ENCODE data around the gene RPTOR. TPM values are rescaled to one million over a fixed set of nuclear protein-coding genes. Genes with fewer than 3 reads are reported as not detected.

Gene RPTOR
- polyA plus RNA-seq, 3 donors from 2014 or later, result 1.8 to 10.2 (median 3.8) TPM

DNA sequence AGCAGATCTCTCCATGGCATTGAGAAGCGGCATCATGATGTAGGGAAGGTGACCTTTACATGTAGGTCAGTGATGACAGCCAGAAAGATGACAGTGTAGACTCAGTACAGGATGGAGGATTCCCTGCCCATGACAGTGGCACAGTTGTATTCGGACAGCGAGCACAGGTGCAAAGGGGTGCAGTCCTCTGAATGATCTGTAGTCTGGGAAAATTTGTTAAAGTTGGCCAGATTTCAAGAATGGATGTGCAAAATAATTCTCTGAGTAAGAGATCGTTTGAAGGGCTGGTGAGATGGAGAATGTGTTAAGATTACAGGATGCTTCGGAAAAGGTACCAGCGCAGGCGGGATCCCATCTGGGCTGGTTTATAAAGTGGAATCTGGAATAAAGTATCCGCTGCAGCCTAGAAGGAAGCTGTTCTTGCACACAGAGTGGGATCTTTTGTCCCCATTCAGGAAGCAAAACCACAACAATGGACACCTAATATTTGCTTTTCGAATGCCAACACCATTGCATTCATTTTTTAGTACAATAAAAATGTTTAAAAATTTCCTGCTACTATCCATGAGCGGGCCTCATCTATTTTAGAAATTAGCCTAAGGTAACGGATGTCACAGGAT, 101.2 kb downstream of the RPTOR start:
- no peak overlapping the region for H3K4me3 Mint-ChIP-seq
- H3K9me3 Mint-ChIP-seq, result no peaks in the 10 kb centered on the region
- DNase-seq, result no peak
- peaks cover 19 to 34% of the 10 kb centered on the region in 2 donors for H3K4me1 Mint-ChIP-seq
- H3K27ac Mint-ChIP-seq, result no peak overlapping the region
- peaks cover 0 to 8% (median 3%) of the 10 kb centered on the region in 3 donors for H3K36me3 Mint-ChIP-seq
- no peaks in the 10 kb centered on the region for H3K27me3 Mint-ChIP-seq (ENCODE audit: low read depth in 3 of 3)

DNA sequence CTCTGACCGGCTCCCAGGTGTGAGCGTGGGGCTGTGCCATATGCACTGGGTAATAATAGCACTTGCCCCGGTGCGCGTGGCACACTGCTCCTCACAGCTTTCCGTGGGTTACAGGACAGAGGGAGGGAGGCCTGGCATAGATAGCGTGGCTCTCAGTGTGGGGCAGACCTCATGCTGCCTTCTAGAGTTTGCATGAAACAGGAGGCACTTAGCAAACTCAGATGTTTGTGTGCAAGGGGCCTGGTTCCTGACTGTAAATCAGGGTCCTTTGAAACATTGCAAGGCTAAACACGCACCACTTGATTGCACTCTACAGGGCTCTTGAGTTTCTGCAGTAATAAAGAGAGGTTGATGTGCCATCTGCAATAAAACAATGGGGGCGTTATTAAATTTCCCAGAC, 101.7 kb downstream of the RPTOR start:
- DNase-seq, result no peak
- no peaks in the 10 kb centered on the region for H3K9me3 Mint-ChIP-seq
- H3K27me3 Mint-ChIP-seq (ENCODE audit: low read depth in 3 of 3), result no peaks in the 10 kb centered on the region
- no peak overlapping the region for H3K4me3 Mint-ChIP-seq
- H3K36me3 Mint-ChIP-seq, result peaks cover 0 to 10% (median 3%) of the 10 kb centered on the region in 3 donors
- peaks cover 20 to 39% of the 10 kb centered on the region in 2 donors for H3K4me1 Mint-ChIP-seq
- no peak overlapping the region for H3K27ac Mint-ChIP-seq

DNA sequence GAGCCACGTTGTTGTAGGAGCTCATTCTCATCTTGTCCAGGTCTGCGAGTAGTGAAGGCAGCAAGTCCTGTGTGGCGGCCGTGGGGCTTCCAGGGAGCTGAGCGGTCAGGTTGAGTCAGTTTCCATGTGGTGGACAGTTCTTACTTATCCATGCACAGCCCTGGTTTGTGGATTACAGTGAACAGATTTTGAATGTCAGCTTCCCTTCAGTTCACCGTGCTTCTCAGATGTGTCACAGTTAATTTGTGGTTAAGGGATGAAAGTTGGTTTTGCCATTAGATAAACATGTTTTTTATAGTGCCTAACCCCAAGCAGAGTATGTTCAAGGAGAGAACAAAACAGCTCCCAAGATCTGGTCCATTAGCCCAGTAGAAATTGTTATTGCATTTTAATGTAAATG, 103.1 kb downstream of the RPTOR start:
- H3K4me1 Mint-ChIP-seq, result peaks cover 26 to 45% of the 10 kb centered on the region in 2 donors
- no peak for DNase-seq

DNA sequence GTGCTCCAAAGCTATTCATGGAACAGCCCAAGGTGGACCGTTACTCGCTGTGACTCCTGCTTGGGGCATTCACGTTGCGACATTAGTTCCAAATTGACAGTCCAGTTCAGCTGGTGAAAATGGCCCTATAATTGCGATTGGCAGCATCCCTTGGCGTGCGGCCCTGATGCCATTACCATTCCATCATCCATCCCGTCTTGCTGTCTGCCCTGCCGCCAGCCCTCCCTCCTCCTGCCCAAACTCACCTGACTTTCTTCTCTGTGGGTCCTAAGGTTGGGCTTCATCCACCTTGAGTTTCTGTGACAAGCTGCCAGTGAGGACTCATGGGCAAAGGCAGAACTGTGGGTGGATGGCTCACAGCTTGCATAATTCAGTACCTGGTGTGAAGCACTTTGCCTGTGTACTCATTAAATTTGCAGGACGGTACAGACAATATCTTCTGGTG, 104.6 kb downstream of the RPTOR start:
- Mint-ChIP-seq H3K4me3 (no peak overlapping the region), H3K9me3 (no peaks in the 10 kb centered on the region), H3K36me3 (peaks cover 0 to 10% (median 3%) of the 10 kb centered on the region in 3 donors), H3K27ac (peak overlapping the region in 2 of 6 donors; percentile 32 to 68), H3K4me1 (peaks cover 28 to 51% of the 10 kb centered on the region in 2 donors), H3K27me3 (ENCODE audit: low read depth in 3 of 3) (peaks cover 0 to 1% (median 0%) of the 10 kb centered on the region in 3 donors)
- no peak for DNase-seq

More for the DNA sequence above, 103.1 kb downstream of the RPTOR start:
- Mint-ChIP-seq H3K27me3 (ENCODE audit: low read depth in 3 of 3) (no peaks in the 10 kb centered on the region), H3K27ac (no peak overlapping the region), H3K9me3 (no peaks in the 10 kb centered on the region), H3K36me3 (peaks cover 0 to 10% (median 3%) of the 10 kb centered on the region in 3 donors), H3K4me3 (no peak overlapping the region)

DNA sequence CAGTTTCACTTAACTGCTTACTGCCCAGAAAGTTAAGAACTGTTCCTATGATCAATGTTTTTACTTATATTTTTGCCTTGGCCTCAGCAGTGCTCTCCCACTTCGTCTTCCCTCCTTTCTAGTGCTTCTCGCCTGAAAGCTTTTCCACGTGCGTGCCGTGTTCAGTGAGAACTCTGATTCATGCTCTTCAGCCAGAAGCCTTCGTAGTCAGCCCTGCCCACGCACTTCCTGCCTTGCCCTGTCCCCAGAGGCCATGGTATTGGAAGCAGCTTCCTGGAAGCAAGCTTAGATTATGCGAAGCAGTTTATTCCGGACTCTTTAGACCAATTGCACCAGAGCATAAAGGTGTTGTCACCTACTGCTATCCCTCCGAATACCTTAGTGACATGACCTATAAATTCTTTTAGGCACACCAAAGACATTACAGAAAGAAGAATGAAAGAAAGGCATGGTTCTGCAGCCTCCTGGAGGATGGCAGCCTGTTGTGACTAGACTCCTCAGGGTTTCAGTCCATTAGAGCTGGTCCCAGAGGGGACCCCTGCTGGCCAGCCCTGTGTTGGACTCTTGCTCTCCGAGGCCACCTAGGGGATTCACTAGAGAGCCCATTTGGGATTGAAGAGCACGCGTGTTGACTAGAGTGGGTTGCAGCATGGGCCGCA, 105.2 kb downstream of the RPTOR start:
- peak overlapping the region in 3 of 6 donors; percentile 35 to 82 (median 68) for H3K27ac Mint-ChIP-seq
- H3K4me1 Mint-ChIP-seq, result peaks cover 29 to 51% of the 10 kb centered on the region in 2 donors
- no peaks in the 10 kb centered on the region for H3K9me3 Mint-ChIP-seq
- DNase-seq, result no peak
- peaks cover 0 to 8% (median 3%) of the 10 kb centered on the region in 3 donors for H3K36me3 Mint-ChIP-seq
- H3K27me3 Mint-ChIP-seq (ENCODE audit: low read depth in 3 of 3), result peaks cover 0 to 1% (median 0%) of the 10 kb centered on the region in 3 donors
- H3K4me3 Mint-ChIP-seq, result peak overlapping the region in 1 of 5 donors; percentile 31

DNA sequence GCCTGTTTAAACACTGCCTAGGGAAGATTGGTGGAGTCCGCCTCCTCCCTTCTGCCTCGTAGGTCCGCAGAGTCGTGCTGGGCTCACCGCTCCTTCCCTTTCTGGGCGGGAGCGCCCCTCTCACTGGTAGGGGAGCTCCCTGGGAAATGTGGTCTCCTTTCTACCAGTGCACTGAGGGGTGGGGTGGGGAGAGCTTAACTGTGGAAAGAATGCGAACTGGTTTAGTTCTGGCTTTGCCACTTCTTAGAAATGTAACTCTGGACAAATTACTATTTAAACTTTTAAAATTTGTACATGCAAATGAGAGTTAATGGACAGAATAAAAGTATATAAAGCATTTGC, 105.7 kb downstream of the RPTOR start:
- H3K27ac Mint-ChIP-seq, result no peak overlapping the region
- peaks cover 0 to 1% (median 0%) of the 10 kb centered on the region in 3 donors for H3K27me3 Mint-ChIP-seq (ENCODE audit: low read depth in 3 of 3)
- H3K4me1 Mint-ChIP-seq, result peaks cover 28 to 51% of the 10 kb centered on the region in 2 donors
- DNase-seq, result no peak
- H3K36me3 Mint-ChIP-seq, result peaks cover 0 to 5% (median 3%) of the 10 kb centered on the region in 3 donors
- no peak overlapping the region for H3K4me3 Mint-ChIP-seq
- no peaks in the 10 kb centered on the region for H3K9me3 Mint-ChIP-seq

DNA sequence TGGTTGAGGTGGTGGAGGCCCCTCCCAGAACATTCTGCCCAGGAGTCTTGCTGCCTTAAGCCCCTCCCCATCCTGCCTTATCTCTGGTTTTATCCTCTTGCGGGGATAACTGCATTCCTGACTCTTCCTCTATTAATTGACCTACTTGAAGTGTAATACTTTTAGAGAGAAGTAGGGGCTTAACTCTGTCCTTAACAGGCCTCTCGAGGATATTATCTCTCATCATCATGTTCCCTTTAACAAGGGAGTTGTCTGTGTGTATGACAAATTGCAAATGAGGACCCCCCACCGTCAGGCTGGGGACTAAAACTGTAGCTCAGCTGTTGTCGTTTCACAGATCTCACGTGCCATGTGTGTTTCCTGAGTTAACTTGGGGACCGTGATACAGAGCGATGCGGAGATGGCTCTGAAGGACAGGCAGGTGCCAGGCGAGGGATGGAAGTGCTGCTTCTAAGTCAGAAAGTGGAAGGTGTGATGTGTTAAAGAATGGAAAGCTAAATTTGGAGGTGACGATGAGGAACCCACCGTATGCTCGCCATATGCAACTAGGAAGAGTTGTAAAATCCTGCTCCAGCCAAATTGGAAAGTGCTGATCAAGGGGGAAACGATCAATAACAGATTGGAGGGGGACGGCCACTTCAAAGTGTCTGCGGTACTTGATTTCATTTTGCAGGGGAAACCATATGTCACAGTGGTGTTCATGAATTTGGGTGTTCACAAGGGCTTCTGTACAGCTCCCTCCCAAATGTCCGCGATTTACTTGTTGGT, 106.3 kb downstream of the RPTOR start:
- Mint-ChIP-seq H3K4me1 (peaks cover 28 to 51% of the 10 kb centered on the region in 2 donors), H3K27ac (no peak overlapping the region), H3K9me3 (peaks cover 0 to 3% (median 0%) of the 10 kb centered on the region in 6 donors)

DNA sequence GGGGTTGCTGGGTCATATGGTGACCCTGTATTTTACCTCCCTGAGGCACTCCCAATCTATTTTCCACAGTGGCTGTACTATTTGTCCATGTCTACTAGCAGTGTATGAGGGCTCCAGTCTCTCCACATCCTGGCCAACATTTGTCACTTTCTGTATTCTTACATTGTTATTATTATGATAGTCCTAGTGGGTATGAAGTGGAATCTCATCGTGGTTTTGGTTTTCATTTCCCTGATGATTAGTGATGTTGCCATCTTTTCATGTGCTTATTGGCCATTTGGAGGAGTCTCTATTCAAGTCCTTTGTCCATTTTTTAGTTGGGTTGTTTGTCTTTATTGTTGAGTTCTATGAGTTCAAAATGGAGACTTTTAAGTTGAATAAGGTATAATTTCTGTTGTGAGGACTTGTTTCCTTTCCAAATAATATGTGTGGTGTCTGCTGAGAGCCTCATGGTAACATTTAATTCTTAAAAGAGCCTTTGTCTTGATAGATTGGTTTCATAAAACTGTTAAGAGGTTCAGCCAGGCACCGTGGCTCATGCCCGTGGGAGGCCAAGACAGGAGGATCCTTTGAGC, 108.2 kb downstream of the RPTOR start:
- Mint-ChIP-seq H3K4me3 (no peak overlapping the region), H3K4me1 (peaks cover 31 to 44% of the 10 kb centered on the region in 2 donors), H3K9me3 (peaks cover 0 to 4% (median under 1%) of the 10 kb centered on the region in 6 donors), H3K27ac (peak overlapping the region in 1 of 6 donors; percentile 60), H3K27me3 (ENCODE audit: low read depth in 3 of 3) (peaks cover 0 to 3% (median 0%) of the 10 kb centered on the region in 3 donors), H3K36me3 (peaks cover 0 to 14% (median 2%) of the 10 kb centered on the region in 3 donors)
- no peak for DNase-seq

More for the DNA sequence above, 106.3 kb downstream of the RPTOR start:
- no peak for DNase-seq
- Mint-ChIP-seq H3K4me3 (no peak overlapping the region), H3K36me3 (peaks cover 0 to 10% (median 0%) of the 10 kb centered on the region in 3 donors), H3K27me3 (ENCODE audit: low read depth in 3 of 3) (peaks cover 0 to 1% (median 0%) of the 10 kb centered on the region in 3 donors)

DNA sequence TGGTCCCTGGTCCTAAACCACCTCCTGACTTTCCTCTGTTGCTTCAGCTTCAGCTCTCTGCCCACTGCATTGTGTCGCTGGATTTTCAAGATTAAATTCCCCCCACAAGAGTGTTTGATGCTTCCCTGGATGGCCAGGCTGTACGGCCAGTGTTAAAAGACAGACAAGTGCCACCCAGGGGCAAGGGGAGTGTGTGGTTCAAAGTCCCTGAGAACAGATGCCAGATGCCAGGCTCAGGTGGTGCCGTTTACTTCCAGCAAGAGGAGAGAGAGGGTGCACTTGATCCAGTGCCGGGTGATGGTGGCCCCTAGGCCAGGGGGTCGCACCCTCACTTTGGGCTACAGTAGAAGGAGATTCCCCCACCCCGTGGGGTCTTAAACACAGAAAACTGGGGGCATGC, 109.2 kb downstream of the RPTOR start:
- no peak for DNase-seq
- Mint-ChIP-seq H3K27me3 (ENCODE audit: low read depth in 3 of 3) (peaks cover 0 to 3% (median 0%) of the 10 kb centered on the region in 3 donors), H3K9me3 (peaks cover 0 to 4% (median under 1%) of the 10 kb centered on the region in 6 donors), H3K4me3 (no peak overlapping the region), H3K36me3 (peaks cover 0 to 23% (median 6%) of the 10 kb centered on the region in 3 donors), H3K27ac (peak overlapping the region in 1 of 6 donors; percentile 59), H3K4me1 (peaks cover 31 to 43% of the 10 kb centered on the region in 2 donors)

DNA sequence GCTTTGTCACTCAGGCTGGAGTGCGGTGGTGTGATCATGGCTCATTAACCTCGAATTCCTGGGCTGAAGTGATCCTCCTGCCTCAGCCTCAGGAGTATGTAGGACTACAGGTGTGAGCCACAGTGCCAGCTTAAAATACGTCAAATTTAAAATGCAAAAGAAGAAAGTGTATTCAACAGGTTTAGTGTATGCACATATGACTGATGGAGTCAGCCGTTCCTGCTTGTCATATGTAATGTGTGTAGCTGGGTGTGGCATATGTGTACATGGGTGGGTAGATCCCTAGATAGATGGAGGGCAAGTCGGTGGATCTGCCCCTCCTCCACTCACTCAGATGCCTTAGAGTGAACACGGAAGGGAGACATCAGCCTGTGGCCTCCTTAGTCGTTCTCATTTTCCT, 111.0 kb downstream of the RPTOR start:
- peaks cover 19 to 30% of the 10 kb centered on the region in 2 donors for H3K4me1 Mint-ChIP-seq
- no peak for DNase-seq
- no peak overlapping the region for H3K4me3 Mint-ChIP-seq
- peaks cover 0 to 3% (median 0%) of the 10 kb centered on the region in 3 donors for H3K27me3 Mint-ChIP-seq (ENCODE audit: low read depth in 3 of 3)
- H3K36me3 Mint-ChIP-seq, result peaks cover 0 to 22% (median 6%) of the 10 kb centered on the region in 3 donors
- H3K9me3 Mint-ChIP-seq, result peaks cover 0 to 4% (median under 1%) of the 10 kb centered on the region in 6 donors
- peak overlapping the region in 1 of 6 donors; percentile 42 for H3K27ac Mint-ChIP-seq

DNA sequence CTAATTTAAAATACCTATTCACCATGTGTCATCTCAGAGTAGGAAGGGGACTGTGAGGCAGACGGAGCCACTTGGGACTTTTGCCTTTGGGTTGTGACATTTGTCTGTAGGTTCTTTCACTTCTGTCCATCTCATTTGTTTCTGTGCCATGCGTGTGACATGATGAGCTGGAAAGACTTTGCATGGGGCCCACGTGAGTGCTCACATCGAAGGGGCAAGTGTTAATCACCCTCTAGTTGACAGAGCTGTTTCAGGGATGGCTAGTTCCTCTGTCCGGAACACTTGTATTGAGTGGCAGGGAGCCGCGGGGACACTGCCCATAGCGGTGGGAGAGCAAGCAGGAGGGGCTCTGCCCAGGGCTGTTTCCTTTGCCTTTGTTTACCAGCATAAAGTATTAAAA, 112.0 kb downstream of the RPTOR start:
- H3K27ac Mint-ChIP-seq, result no peak overlapping the region
- H3K4me3 Mint-ChIP-seq, result no peak overlapping the region
- peaks cover 18 to 23% of the 10 kb centered on the region in 2 donors for H3K4me1 Mint-ChIP-seq

DNA sequence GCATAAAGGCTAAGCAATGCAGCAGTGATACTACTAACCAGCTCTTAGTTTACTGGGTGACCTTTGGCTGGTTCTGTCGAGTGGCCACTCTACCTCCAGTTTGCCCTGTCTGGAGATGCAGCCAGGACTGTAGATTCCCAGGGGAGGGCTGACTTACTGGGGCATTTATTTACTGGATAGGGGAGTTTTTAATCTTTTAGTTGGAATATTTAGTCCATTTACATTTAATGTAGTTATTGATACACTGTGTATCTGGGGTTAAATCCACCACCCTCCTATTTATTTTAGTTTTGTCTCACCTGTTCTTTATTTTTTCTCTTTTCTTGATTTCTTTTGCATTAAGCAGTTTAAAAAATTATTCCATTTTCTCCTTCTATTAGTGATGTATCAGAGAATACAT, 112.9 kb downstream of the RPTOR start:
- H3K27ac Mint-ChIP-seq, result peak overlapping the region in 1 of 6 donors; percentile 7
- H3K27me3 Mint-ChIP-seq (ENCODE audit: low read depth in 3 of 3), result peaks cover 0 to 3% (median 0%) of the 10 kb centered on the region in 3 donors
- H3K4me1 Mint-ChIP-seq, result peaks cover 14 to 18% of the 10 kb centered on the region in 2 donors
- peaks cover 0 to 18% (median 6%) of the 10 kb centered on the region in 3 donors for H3K36me3 Mint-ChIP-seq
- no peak for DNase-seq
- H3K9me3 Mint-ChIP-seq, result peaks cover 0 to 4% (median under 1%) of the 10 kb centered on the region in 6 donors
- no peak overlapping the region for H3K4me3 Mint-ChIP-seq

More for the DNA sequence above, 112.0 kb downstream of the RPTOR start:
- no peak for DNase-seq
- Mint-ChIP-seq H3K9me3 (peaks cover 0 to 4% (median under 1%) of the 10 kb centered on the region in 6 donors), H3K36me3 (peaks cover 0 to 18% (median 6%) of the 10 kb centered on the region in 3 donors), H3K27me3 (ENCODE audit: low read depth in 3 of 3) (peaks cover 0 to 3% (median 0%) of the 10 kb centered on the region in 3 donors)

DNA sequence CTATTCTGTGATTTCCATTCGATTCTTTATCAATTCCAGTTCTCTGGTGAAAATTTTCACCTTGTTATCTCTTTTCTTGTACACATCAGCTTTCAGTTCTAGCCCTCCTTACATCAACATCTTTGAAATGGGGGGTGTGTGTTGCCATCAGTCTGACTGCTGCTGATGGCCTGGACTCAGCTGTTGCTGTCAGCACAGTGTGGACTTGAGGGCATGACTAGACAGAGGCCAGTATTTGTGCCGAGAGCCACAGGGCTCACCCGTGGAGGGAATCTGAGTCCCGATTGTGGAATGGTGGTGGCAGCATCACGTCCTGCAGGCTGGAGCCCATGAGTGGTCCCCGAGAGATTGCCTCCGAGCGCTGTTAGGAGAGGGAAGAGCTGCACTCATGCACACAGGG, 114.2 kb downstream of the RPTOR start:
- Mint-ChIP-seq H3K9me3 (peaks cover 0 to 4% (median under 1%) of the 10 kb centered on the region in 6 donors), H3K27me3 (ENCODE audit: low read depth in 3 of 3) (peaks cover 0 to 1% (median 0%) of the 10 kb centered on the region in 3 donors), H3K27ac (peak overlapping the region in 2 of 6 donors; percentile 3 to 17)

More for the DNA sequence above, 114.2 kb downstream of the RPTOR start:
- no peak for DNase-seq
- H3K4me1 Mint-ChIP-seq, result peaks cover 10 to 20% of the 10 kb centered on the region in 2 donors
- peaks cover 0 to 18% (median 6%) of the 10 kb centered on the region in 3 donors for H3K36me3 Mint-ChIP-seq
- no peak overlapping the region for H3K4me3 Mint-ChIP-seq

Measured in immature natural killer cell (primary cell).